HG03025 (cell line): Measurements from ENCODE around the gene TEX28.
A peak's percentile ranks its signal among the peaks of the same experiment; 100 is the strongest.
"Not testable (repeated sequence)": the region's sequence is repeated elsewhere in the genome, so short reads cannot be mapped to it uniquely, and the experiment has no call there.

Experiments
- ATAC-seq: cut with Tn5 transposase; IDR thresholded peaks from one replicate; pipeline ENCODE4 v1.9.1; 2021; ENCODE audit warnings: mild to moderate bottlenecking, moderate library complexity; ENCODE audit not compliant: unreplicated experiment, low FRiP score

TEX28 gene

GRCh38 chrX:154294791-154295574 is at the start of gene TEX28:
Gene TEX28, minus strand, starts transcription at chrX:154295124. Its CDS starts 3,007 bp downstream, at chrX:154292117.
- ATAC-seq = no peak

GRCh38 chrX:154343620-154344019 is 48.7 kb upstream of the TEX28 start:
- ATAC-seq = not testable (repeated sequence)

GRCh38 chrX:154343063-154343462 is 48.1 kb upstream of the TEX28 start:
- ATAC-seq = not testable (repeated sequence)

- ATAC-seq = peak; percentile 60
Measured at GRCh38 chrX:154341399-154342298, 46.7 kb upstream of the TEX28 start.

GRCh38 chrX:154334496-154334895 is 39.6 kb upstream of the TEX28 start:
- no peak for ATAC-seq

GRCh38 chrX:154333837-154334271 is 38.9 kb upstream of the TEX28 start:
- ATAC-seq = no peak

- no peak for ATAC-seq
Measured at GRCh38 chrX:154333116-154333515, 38.2 kb upstream of the TEX28 start.

GRCh38 chrX:154332561-154332960 is 37.6 kb upstream of the TEX28 start:
- no peak for ATAC-seq

GRCh38 chrX:154329294-154329693 is 34.4 kb upstream of the TEX28 start:
- ATAC-seq = no peak

- no peak for ATAC-seq
Measured at GRCh38 chrX:154328646-154329045, 33.7 kb upstream of the TEX28 start.

GRCh38 chrX:154327038-154327820 is 32.3 kb upstream of the TEX28 start:
- ATAC-seq = no peak

GRCh38 chrX:154325541-154325940 is 30.6 kb upstream of the TEX28 start:
- ATAC-seq = no peak

- ATAC-seq = no peak
Measured at GRCh38 chrX:154323537-154323936, 28.6 kb upstream of the TEX28 start.

GRCh38 chrX:154322890-154323289 is 28.0 kb upstream of the TEX28 start:
- no peak for ATAC-seq

GRCh38 chrX:154321594-154321993 is 26.7 kb upstream of the TEX28 start:
- ATAC-seq = no peak

- ATAC-seq = no peak
Measured at GRCh38 chrX:154321152-154321551, 26.2 kb upstream of the TEX28 start.

GRCh38 chrX:154320406-154320805 is 25.5 kb upstream of the TEX28 start:
- no peak for ATAC-seq

GRCh38 chrX:154317391-154317995 is 22.6 kb upstream of the TEX28 start:
- no peak for ATAC-seq

GRCh38 chrX:154315416-154315815 is 20.5 kb upstream of the TEX28 start:
- ATAC-seq = no peak

- ATAC-seq = no peak
Measured at GRCh38 chrX:154313147-154313546, 18.2 kb upstream of the TEX28 start.
